ENCODE results near the gene CCL17.
A peak's percentile ranks its signal among the peaks of the same experiment; 100 is the strongest.
"Not testable (repeated sequence)": the region's sequence is repeated elsewhere in the genome, so short reads cannot be mapped to it uniquely, and the experiment has no call there.

Gene CCL17

DNA sequence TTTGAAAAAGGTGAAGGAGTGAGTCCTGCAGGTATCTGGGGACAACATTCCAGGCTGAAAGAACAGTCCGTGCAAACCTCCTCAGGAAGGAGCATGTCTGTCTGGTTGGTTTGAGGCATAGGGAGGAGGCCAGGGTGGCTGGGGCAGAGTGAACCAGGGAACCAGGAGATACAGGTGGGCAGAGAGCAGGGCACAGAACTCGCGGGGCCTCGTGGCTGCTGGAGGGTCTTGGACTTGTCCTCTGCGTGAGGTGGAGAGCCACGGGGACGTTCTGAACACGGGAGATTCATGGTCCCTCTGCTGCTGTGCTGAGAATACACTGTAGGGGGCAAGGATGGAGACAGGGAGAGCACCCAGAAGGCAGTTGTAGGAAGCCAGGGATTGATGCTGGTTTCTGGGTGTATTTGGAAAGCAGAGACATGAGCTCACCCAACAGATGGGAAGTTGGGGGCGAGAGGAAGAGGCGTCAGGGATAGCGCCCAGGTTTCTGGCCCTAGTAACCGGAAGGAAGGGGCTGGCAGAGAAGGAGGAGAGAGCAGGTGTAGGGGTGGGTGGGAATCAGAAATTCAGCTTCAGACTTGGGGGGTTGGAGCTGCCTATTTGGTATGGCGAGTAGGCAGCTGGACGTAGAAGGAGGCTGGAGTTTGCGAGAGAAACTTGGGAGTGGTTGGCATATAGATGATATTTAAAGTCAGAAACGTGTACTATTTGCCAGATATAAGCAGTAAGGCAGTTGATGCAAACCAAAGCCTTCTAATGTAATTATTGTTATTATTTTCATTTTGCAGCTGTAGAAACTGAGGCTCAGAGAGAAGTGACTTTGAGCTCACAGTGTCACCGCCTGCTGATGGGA lies at the start of gene CCL17:
TSS of gene CCL17 (plus strand) at position 803 of the 853 bp plus-strand sequence. CDS start 9,166 bp downstream, outside the sequence.
- no peak for DNase-seq (ENCODE audit: low spot score)

DNA sequence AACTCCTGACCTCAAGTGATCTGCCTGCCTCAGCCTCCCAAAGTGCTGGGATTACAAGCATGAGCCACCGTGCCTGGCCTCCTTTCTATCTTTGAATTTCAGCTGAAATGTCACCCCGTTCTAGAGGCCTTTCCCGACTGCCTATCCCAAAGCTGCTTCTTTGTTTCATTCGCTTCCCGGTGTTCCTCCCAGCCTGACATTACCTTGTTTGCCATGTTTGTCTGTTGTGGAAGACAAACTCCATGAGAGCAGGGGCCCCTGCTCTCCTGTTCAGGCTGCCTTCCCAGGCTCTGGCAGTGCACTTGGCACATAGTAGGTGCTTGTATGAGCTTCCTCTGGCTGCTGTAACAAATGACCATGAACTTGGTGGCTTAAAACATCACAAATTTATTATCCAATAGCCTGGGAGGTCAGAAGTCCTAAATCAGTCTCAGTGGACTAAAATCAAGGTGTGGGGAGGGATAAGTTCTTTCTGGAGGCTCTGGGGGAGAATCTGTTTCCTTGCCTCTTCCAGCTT lies 48.6 kb upstream of the CCL17 start:
- DNase-seq (ENCODE audit: low spot score), result no peak

DNA sequence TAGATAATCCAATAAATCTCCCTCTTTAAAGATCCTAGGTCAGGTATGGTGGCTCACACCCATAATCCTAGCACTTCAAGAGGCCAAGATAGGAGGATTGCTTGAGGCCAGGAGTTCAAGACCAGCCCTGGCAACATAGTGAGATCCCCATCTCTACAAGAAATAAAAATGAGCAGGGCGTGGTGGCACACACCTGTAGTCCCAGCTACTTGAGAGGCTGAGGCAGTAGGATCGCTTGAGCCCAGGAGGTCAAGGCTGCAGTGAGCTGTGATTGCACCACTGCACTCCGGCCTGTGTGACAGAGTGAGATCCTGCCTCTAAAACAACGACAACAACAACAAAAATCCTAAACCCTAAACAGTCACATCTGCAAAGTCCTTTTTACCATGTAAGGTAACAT lies 48.0 kb upstream of the CCL17 start:
- no peak for DNase-seq (ENCODE audit: low spot score)

DNA sequence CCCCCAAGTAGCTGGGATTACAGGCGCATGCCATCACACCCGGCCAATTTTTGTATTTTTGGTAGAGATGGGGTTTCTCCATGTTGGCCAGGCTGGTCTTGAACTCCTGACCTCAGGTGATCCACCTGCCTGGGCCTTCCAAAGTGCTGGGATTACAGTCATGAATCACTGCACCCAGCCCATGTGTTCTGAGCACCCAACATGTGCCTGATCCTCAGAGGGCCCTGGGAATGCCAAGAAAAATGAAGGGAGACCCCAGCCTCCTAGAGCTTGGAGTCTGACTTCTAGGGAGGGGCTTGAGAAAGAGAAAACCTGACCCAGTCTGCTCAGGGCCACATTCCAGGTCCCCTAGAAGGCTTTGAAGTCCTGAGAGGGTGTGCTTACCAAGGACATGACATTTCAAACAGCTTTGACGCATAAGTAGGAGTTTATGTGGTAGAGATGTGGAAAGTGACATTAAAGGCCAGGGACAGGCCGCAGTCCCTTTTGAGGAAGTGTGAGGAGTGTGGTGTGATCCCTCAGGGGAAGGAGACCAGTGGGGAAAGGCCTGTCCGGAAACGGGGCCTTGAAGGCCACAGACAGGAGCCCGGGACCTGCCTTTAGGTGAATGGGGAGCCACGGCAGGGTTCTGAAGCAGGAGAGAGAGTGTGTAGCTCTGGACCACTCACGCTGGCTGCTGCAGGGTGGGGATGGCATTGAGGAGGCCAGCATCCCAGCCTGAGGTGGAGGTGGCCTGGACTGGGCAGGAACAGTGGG lies 47.1 kb upstream of the CCL17 start:
- no peak for DNase-seq (ENCODE audit: low spot score)

DNA sequence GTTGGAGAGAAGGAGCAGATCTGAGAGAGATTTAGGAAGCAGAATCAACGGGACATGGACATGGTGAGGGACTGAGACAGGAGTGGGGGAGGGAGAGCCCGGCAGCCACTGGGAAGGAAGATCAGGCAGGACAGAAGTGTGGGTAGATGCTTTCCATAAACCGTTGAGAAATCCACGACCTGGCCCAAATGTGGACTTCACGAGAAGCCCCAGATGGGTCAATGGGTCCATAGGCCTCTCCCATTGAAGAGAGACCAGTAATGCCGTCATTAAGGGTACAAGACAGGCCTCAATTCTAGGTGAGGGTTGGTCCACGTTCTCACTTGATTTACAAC lies 46.5 kb upstream of the CCL17 start:
- no peak for DNase-seq (ENCODE audit: low spot score)

DNA sequence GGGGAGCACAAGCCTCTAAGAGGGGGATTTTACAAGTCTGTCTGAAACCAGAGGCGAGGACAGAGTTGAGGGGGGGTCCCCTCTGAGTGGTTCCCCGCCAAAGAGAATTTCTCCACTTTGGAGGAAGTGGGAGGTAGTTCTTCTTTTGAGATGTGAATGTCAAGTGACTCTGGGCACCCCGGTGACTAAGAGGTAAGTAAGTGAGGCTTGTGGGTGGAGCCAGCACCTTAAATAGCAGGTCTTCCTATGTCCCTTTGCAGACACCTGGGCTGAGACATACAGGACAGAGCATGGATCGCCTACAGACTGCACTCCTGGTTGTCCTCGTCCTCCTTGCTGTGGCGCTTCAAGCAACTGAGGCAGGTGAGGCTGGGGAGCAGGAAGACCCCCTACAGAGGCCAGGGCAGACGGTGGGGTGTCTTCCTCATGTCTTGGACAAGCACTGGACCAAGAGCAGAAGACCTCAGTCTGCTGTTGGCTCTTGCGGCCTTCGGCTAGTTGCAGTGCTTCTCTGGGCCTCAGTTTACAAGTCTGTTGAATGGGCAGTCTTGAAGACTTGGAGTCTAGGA lies 46.0 kb upstream of the CCL17 start, which contains the start of gene CCL22:
TSS of gene CCL22 (plus strand) at position 257 of the 569 bp plus-strand sequence. CDS start at position 291, 34 bp downstream.
- DNase-seq (ENCODE audit: low spot score), result no peak

DNA sequence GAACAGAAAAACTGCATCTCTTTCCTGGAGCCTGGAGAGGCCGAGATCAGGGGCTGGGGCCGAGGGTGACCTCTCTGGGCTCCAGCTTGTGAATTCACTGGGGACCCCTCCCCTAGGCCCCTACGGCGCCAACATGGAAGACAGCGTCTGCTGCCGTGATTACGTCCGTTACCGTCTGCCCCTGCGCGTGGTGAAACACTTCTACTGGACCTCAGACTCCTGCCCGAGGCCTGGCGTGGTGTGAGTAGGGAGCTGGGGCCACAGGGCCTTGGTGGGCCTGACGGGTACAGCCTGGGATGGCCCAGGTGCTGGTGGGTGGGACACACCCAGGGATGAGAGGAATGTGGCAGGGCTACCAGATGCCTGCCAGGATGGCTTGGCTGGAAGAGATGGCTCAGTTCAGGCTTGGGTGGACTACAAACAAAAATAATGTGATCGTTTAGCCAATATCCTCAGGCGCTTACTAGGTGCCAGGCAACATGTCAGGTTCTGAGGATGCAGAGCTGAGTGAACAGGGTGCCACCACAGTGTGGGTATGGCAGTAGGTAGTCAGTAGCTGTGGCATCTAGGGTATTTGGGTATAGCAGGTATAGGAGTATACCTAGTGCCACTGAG lies 44.1 kb upstream of the CCL17 start:
- no peak for DNase-seq (ENCODE audit: low spot score)

DNA sequence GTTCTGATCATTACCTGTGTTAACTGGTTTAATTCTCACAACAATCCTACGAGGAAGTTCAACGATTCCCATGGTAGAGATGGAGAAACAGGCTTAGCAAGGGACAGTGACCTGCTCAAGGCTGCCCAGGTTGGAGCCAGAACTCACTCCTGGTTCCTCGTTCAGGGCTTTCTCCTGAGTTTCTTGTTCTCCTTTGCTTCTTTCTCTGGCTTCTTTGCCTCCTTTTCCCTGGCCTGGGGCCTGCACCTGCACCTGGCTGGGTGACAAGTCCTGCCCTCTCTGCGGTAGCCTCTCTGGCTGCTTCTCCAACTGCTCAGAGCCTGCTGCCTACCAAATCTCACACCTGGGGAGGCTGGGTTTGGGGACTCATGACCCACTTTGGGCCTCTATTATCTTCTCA lies 43.2 kb upstream of the CCL17 start:
- DNase-seq (ENCODE audit: low spot score), result no peak

DNA sequence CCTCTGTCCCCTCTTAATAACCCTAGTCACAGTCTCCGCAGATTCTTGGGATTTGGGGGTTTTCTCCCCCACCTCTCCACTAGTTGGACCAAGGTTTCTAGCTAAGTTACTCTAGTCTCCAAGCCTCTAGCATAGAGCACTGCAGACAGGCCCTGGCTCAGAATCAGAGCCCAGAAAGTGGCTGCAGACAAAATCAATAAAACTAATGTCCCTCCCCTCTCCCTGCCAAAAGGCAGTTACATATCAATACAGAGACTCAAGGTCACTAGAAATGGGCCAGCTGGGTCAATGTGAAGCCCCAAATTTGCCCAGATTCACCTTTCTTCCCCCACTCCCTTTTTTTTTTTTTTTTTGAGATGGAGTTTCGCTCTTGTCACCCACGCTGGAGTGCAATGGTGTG lies 40.4 kb upstream of the CCL17 start:
- no peak for DNase-seq (ENCODE audit: low spot score)

DNA sequence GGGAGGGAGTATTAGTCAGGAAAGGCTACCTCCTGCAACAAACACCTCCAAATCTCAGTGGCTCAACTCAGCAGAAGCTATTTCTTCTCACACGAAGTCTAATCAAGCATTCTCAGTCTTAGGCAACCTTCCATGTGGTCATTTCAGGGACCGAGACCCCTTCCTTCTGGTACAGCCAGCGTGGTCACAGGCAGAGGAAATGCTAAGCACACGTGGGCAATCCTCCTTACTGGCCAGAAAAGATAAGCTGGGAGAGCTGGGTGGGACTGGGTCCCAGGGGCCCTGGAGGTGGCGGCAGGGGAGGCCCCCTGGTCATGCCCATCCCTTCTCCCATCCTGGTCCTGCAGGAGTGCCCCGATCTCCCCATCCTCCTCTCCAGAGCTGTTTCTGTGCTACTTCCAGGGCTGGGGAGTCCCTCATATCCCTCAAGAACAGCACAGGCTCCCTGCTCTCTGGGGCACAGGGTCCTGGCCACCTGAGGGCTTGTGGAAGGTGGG lies 38.0 kb upstream of the CCL17 start:
- DNase-seq (ENCODE audit: low spot score), result no peak

DNA sequence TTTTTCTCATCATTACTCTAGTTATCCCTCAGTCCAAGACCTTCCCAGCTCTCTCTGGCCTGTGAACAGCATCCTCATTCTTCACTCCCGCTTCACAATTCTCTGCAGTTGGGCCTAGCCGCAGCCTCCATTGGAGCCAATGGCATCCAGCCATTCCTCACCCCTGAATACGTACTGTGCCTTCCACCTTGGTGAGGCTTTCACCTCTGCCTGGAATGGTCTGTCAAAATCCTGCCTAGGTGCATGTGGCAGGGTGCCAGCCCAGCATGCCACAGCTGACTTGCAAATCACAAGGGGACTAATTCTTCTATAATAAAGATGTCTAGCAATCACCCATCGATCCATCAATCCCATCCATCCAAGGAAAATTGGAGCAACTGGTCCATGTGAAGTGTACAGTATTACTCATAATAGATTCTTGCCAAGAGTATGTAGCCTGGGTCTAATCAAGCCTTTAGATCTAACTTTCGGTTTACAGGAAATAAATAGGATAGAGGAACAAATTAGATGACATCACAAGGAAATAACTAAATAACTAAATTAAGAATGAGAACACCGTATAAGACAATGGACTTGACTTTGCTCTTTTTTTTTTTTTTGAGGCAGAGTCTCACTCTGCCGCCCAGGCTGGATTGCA lies 37.3 kb upstream of the CCL17 start:
- DNase-seq (ENCODE audit: low spot score), result no peak

DNA sequence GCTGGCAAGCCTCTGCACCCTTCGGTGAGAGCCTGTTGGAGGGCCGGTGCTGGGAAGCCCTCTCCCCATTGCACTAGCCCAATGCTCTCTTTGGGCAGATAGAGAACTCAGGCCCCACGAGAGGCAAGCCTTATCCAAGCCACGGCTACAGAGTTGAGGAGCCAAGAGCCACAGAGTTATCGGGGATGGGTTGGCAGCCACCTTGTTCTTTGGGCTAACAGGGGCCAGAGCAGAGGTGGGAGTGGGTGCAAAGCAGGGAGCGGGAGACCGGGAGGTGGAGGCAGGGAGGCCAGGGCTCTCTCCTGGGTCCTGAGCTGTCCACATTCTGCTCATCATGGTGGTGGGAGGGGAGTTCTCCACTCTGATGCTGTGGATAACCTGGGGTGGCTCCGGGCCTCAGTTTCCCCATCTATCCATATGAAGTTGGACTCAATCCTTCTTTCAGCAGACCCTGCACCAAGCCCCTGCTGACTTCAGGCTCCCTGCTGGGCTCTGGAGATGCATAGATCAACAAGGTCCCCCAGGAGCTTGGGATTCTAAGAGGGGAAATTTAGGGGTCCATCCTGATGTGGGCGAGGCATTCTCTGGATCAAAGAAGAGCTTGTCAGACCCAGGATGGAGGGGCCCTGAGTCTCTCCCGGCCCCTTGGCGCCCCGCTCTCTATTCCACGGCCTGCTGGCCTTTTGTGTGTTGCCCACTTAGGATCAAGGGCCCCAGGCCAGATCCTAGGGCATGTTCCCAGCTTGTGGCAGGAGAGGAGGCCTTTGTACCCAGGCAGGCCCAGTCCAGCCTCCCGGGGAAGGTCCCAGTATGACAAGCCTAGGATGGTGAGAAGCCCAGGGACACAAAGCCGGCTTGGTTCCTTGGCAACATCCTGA lies 32.8 kb upstream of the CCL17 start:
- DNase-seq (ENCODE audit: low spot score), result no peak

DNA sequence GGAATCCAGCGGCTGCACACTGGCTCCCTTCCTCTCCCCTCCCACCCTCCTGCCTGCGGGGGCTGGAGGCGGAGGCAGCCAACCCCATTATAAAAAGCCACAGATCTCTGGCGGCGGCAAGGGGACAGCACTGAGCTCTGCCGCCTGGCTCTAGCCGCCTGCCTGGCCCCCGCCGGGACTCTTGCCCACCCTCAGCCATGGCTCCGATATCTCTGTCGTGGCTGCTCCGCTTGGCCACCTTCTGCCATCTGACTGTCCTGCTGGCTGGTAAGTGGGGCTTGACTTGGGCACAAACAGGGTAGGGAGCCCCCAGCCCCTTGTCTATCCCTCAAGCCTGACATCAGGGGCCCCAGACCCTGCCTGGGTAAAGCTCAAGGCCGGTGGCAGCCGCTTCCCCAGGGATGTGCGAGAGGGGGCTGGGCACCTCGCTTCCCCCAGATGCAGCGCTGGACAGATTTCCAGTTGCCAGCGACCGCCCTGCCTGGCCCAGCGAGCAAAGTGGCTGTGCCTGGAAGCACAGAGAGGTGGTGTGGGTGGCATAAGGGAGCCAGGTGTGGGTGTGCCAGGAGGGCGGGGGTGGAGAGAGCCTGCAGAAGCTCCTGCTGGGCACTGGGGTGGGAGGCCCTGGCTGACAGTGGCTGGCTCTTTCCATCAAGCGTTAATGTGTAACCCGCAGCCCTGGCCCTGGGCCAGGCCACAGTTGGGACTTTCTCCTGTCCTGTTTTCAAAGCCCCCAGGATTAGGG lies 32.0 kb upstream of the CCL17 start, which contains the start of gene CX3CL1:
TSS of gene CX3CL1 (plus strand) at position 119 of the 745 bp plus-strand sequence. CDS start at position 198, 79 bp downstream.
- DNase-seq (ENCODE audit: low spot score), result peak; percentile 70

DNA sequence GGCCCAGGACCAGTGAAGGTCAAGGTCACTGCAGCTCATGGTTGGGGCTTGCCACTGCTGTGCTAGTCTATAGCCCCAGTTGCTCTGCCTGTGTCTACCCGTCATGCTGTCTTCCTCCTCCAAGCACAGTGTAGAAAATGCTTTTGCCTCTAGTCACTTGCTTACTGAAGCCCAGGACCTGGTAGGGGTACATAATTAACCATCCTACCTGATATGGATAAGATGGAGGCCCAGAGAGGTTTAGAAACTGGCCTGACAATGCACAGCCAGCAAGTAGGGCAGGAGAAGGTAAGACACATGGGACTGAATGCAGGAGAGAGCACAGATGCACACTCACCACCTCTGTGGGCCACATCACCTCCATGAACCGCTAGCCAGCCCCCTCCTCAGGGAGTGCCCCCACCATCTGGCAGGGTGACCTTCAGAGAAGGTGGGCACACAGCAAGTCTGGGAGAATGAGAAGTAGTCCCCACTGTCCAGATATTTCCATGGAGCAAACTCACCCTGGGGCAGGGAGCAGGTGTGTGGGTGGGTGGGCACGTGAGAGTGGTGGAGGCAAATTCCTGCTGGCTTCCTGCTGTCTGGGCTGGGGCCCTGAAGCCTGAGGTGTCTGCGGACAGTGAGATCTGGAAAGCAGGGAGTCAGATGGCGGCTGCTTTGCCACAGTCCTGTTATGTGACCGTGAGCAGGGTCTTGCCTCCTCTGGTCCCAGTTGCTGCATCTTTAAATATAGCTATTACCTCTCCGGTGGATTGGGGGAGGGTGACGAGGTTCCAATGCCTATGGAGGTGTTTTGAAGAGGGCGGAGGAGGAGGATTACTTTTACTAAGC lies 31.2 kb upstream of the CCL17 start:
- DNase-seq (ENCODE audit: low spot score), result no peak

DNA sequence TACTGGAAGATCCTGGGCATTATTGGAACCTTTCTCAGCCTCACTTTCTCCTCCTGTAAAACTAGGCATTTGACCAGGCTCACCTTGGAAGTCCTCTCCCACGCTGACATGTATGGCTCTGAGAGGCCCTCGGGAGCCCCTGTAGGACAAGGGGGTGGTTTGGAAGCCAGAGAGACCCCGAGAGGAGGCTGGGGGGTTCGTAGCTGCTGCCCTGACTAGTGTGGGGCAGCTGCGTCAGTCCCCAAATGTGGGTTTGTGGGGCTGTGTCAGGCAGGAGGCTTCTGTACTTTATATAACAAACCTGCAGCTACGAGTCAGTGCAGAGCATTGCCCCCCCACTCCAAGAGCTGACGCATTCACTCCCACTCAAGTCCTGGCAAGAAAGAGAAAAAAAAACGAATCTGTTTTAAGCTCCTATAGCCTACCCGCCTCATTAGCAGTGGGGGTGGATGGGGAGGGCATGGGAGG lies 30.5 kb upstream of the CCL17 start:
- DNase-seq (ENCODE audit: low spot score), result no peak

DNA sequence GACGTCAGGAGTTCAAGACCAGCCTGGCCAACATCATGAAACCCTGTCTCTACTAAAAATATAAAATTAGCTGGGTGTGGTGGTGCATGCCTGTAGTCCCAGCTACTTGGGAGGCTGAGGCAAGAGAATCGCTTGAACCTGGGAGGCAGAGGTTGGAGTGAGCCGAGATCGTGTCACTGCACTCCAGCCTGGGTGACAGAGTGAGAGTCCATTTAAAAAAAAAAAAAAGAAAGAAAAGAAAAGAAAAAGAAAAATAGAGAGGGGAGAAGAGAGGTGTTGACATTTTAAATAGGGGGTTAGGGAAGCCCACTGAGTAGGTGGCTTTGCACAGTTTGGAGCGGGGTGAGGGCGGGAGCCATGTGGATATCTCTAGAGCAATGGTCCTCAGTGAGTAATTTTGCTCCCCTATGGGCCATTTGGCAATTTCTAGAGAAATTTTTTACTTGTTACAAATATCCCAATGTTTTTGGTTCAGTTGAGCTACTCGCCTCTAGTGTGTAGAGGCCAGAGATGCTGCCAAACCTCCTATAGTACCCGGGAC lies 29.6 kb upstream of the CCL17 start:
- DNase-seq (ENCODE audit: low spot score), result not testable (repeated sequence)

DNA sequence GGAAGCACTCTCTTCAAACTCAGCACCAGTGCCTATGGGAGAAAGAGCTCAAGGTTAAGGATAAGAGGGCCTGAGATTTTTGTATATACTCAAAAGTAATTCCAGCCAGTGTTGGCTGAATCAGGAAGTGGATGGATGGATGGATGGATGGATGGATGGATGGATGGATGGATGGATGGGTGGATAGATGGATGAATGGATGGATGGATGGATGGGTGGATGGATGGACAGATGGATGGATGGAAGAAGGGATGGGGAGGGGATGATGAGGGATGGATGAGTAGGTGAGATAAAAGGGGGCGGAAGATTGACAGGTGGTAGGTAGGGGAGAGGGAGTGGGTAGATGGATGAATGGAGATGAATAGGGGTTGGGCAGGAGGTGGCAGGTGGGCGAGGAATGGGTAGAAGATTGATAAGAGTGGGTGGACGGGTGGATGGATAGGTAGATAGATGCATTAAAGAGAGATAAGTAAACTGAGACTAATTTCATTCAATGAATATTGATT lies 28.2 kb upstream of the CCL17 start:
- DNase-seq (ENCODE audit: low spot score), result no peak

Measured in pons (tissue), 1 donor.